Diencephalon (tissue), 1 donor: Measurements from ENCODE around the gene ALPI. TPM values are rescaled to one million over a fixed set of nuclear protein-coding genes. Genes with fewer than 3 reads are reported as not detected.

Source experiments
- total RNA-seq: library from RNA; depleted of rRNA; stranded (reverse); fragments of >200 nt; gene quantifications from one replicate; pipeline ENCODE4 v1.2.3, GENCODE V29; 2014

Gene ALPI
- total RNA-seq, result not detected

DNA sequence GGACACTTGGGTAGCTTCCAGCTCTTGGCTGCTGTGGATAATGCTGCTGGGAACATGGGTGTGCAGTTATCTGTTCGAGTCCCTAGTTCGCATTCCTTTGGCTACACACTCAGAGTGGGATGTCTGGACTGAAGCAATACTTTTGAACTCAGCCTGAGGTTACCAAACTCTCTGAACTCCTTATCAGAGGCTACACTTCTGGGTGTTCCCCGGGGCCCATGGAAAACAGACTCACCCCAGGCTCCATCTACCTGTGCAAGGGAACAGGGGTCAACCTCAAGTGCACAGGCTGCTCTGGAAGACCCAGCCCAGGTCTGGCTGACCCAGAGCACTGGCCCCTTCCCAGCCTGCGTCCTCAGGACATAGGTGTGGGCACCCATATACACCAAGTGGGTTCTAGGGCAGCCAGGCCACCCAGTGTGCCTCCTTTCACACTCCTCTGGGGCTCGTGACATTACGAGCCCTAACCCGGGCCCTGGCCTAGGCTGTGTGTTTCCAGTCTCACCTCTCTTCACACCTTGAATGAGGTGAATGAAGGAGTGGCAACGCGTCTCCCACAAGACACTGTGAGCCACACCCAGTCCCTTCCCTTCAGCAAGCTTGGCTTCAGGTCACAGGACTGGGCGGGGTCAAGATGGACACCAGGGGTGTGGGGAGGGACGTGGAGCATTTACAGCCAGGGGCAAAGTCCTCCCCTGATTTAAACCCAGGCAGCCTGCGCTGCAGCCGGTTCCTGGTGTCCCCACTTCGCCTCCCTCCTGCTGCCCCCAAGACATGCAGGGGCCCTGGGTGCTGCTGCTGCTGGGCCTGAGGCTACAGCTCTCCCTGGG lies at the start of gene ALPI:
ALPI (plus strand) TSS at position 728 of the 830 bp plus-strand sequence; CDS start at position 775, 47 bp downstream.

DNA sequence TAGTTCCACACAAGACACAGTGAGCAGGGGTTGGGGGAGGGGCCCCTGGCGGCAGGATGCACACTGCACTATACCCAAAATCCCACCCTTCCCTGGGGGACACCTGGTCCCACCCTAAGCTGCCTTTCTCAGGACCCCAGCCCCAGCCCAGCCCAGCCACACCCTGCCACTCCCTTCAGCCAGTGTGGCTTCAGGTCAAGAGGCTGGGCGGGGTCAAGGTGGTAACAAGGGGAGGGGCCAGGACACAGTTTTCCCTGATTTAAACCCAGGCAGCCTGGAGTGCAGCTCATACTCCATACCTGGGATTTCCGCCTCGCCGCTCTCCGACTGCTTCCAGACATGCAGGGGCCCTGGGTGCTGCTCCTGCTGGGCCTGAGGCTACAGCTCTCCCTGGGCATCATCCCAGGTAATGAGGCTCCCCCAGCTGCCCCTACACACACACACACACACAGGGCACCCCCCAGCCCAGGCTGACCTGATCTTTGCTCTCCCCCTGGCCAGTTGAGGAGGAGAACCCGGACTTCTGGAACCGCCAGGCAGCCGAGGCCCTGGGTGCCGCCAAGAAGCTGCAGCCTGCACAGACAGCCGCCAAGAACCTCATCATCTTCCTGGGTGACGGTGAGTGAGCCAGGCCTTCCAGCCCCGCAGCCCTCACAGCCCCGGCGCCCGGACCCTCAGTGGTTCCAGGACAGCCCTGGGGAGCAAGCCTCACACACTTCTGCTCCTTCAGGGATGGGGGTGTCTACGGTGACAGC lies 49.2 kb upstream of the ALPI start, which contains the start of gene ALPG:
ALPG (plus strand) TSS at position 289 of the 755 bp plus-strand sequence; CDS start at position 340, 51 bp downstream.

GRCh38 chr2:232487385-232488096 lies 31.6 kb downstream of the ALPI start, which contains the start of gene ECEL1:
Gene ECEL1 (minus strand): TSS chr2:232487834. CDS start chr2:232486653, 1,181 bp downstream.

Other genes starting within 250 kb of the ALPI start
- not detected for gene ALPP, start 77.4 kb upstream of the ALPI start, total RNA-seq
- gene ALPG, start 49.3 kb upstream of the ALPI start, total RNA-seq, result not detected
- 27.0 TPM for gene ECEL1, start 31.7 kb downstream of the ALPI start, total RNA-seq
- 1.6 TPM for gene PRSS56, start 64.2 kb downstream of the ALPI start, total RNA-seq
- gene CHRND, start 70.0 kb downstream of the ALPI start, total RNA-seq, result 0.23 TPM
- gene CHRNG, start 83.5 kb downstream of the ALPI start, total RNA-seq, result not detected
- 12.7 TPM for gene TIGD1, start 94.4 kb downstream of the ALPI start, total RNA-seq
- gene EIF4E2, start 94.5 kb downstream of the ALPI start, total RNA-seq, result 49.6 TPM
- 3.7 TPM for gene EFHD1, start 177.5 kb downstream of the ALPI start, total RNA-seq
- 109 TPM for gene GIGYF2, start 241.2 kb downstream of the ALPI start, total RNA-seq